ENCODE data around the gene HMX3.
"Not testable (repeated sequence)": the region's sequence is repeated elsewhere in the genome, so short reads cannot be mapped to it uniquely, and the experiment has no call there.

HMX3 gene

GRCh38 chr10:123171616-123172015 lies 35.8 kb downstream of the HMX3 start:
- DNase-seq (ENCODE audit: low read depth in 2 of 2) = not testable (repeated sequence)

GRCh38 chr10:123175389-123176387 lies 39.9 kb downstream of the HMX3 start:
- DNase-seq (ENCODE audit: low read depth in 2 of 2) = no peak

GRCh38 chr10:123178390-123178789 lies 42.6 kb downstream of the HMX3 start:
- not testable (repeated sequence) for DNase-seq (ENCODE audit: low read depth in 2 of 2)

GRCh38 chr10:123180101-123181090 lies 44.6 kb downstream of the HMX3 start:
- DNase-seq (ENCODE audit: low read depth in 2 of 2) = no peak

- DNase-seq (ENCODE audit: low read depth in 2 of 2) = no peak
Measured at GRCh38 chr10:123183724-123184123, 48.0 kb downstream of the HMX3 start.

GRCh38 chr10:123187781-123188180 lies 52.0 kb downstream of the HMX3 start:
- no peak for DNase-seq (ENCODE audit: low read depth in 2 of 2)

Data from fibroblast of skin of left quadriceps (primary cell).